K562 (cell line): ENCODE measurements around the gene SFXN3. TPM values are rescaled to one million over a fixed set of nuclear protein-coding genes. Genes with fewer than 3 reads are reported as not detected.

Experiments used
- CHD2 ChIP-seq: IDR thresholded peaks from 2 replicates; pipeline ENCODE4 v1.6.1; 2011; ENCODE audit warnings: low read depth, low read length
- HNRNPK ChIP-seq: fragments of 200-400 bp; formaldehyde crosslinking; IDR thresholded peaks from one replicate; pipeline ENCODE4 v1.6.1; 2018; ENCODE audit warnings: mild to moderate bottlenecking, low read depth, low read length; ENCODE audit not compliant: poor library complexity, severe bottlenecking
- MAFG ChIP-seq: fragments of 450-650 bp; conservative IDR thresholded peaks from 2 replicates; pipeline ENCODE4 v1.6.1; 2016; ENCODE audit warnings: missing genetic modification characterization, missing compliant biosample characterization
- SAFB2 ChIP-seq: fragments of 200-400 bp; formaldehyde crosslinking; IDR thresholded peaks from 2 replicates; pipeline ENCODE4 v1.6.1; 2018; ENCODE audit warnings: borderline replicate concordance, low read length, low read depth, moderate library complexity; ENCODE audit not compliant: severe bottlenecking
- ZNF282 ChIP-seq: sonication (generic); formaldehyde crosslinking; IDR thresholded peaks from 2 replicates; pipeline ENCODE4 v1.8.1; 2023; ENCODE audit warnings: missing genetic modification reagents
- polyA plus RNA-seq, 8 experiments: library from polyadenylated mRNA; depleted of rRNA in 4 of 8; stranded (reverse) in 5 of 8; unstranded in 3 of 8; fragments of >200 nt; fragmentation: Nextera tagmentation in 2 of 8; fragmentation: Illumina TruSeq in 1 of 8; extraction: Ambion mirVana in 2 of 8; extraction: Trizol in 1 of 8; gene quantifications; 2 replicates each; pipeline versions ENCODE4 v1.2.1 to v1.2.3, GENCODE V29; 2011 to 2014; ENCODE audit warnings: inconsistent platforms in 1 of 8, missing spikeins in 1 of 8
- total RNA-seq, 7 experiments: library from RNA; depleted of rRNA in 6 of 7; stranded (reverse); fragments of >200 nt in 6 of 7; fragmentation: Illumina TruSeq in 2 of 7; extraction: Trizol in 2 of 7; gene quantifications; 2 replicates each; pipeline versions ENCODE4 v1.2.1 to v1.2.3, GENCODE V29; 2011 to 2021; ENCODE audit warnings: low replicate concordance in 1 of 7
- TF ChIP-seq, protein P1 (sequence below), 2 experiments: IDR thresholded peaks; 2 replicates each; pipeline ENCODE4 v1.6.1; 2012; ENCODE audit warnings: improper control_type of control experiment in 2 of 2, low read depth in 2 of 2, low read length in 2 of 2, borderline replicate concordance in 1 of 2
- TF ChIP-seq, protein P2 (sequence below): fragments of 250-450 bp; sonication (Bioruptor Pico); IDR thresholded peaks from 2 replicates; pipeline ENCODE4 v1.8.0; 2022; ENCODE audit warnings: moderate library complexity, mild to moderate bottlenecking, inconsistent platforms
- TF ChIP-seq, protein P3 (sequence below): fragments of 450-650 bp; IDR thresholded peaks from 2 replicates; pipeline ENCODE4 v1.6.1; 2016; ENCODE audit warnings: low read depth
- TF ChIP-seq, protein P4 (sequence below): fragments of 250-450 bp; sonication (Bioruptor Pico); IDR thresholded peaks from 2 replicates; pipeline ENCODE4 v1.4.0; 2020; ENCODE audit warnings: mild to moderate bottlenecking, moderate library complexity

SFXN3 gene
- total and polyA plus RNA-seq, 9 of the 15 experiments (the other 6 are each of a cell fraction or from before 2014, with no cell fraction given), result 0.24 to 4.6 (median 0.86) TPM

DNA sequence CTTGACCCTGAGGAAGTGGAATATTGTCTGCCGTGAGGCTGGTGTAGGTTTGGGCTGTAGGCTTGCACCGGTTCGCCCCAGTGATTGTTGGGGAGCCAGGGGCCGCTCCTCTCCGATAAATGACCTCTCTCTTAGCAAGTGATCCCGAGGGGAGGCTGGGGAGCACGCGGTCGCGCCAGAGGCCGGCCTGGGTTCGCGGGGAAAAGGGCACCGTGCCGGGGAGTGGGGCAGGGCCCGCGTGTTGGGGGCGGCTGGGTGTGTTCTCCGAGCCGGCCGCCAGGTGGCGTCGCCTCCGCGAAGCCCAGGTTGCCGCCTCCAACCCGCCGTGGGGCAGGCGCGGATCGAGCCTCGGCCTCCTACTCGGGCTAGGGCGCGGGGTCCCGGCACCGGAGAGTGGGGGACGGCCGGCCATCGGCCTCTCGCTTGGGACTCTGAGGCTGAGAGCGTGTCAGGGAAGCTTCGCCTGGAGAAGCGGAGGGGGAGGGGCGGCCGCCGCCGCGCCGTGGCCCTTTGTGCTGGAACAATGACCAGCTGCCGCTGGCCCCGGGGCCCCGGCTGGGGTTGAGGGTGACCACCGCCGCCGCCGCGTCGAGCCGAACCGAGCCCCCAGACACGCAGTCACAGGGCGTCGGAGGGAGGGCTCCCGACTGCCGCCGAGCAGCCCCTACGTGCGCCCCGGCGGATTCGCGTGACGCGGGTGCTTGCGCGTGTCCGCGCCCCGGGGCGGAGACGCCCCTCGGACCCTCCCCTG is 31.9 kb upstream of the SFXN3 start (continued):
- TF ChIP-seq, protein P1, sequence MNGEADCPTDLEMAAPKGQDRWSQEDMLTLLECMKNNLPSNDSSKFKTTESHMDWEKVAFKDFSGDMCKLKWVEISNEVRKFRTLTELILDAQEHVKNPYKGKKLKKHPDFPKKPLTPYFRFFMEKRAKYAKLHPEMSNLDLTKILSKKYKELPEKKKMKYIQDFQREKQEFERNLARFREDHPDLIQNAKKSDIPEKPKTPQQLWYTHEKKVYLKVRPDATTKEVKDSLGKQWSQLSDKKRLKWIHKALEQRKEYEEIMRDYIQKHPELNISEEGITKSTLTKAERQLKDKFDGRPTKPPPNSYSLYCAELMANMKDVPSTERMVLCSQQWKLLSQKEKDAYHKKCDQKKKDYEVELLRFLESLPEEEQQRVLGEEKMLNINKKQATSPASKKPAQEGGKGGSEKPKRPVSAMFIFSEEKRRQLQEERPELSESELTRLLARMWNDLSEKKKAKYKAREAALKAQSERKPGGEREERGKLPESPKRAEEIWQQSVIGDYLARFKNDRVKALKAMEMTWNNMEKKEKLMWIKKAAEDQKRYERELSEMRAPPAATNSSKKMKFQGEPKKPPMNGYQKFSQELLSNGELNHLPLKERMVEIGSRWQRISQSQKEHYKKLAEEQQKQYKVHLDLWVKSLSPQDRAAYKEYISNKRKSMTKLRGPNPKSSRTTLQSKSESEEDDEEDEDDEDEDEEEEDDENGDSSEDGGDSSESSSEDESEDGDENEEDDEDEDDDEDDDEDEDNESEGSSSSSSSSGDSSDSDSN (IDR thresholded peaks at IDR 0.05; ENCODE audit: borderline replicate concordance in 1 of 2, low read depth in 2 of 2, low read length in 2 of 2), result peak; percentile 34 to 78; a peak in 1 of 4 replicates
- TF ChIP-seq CHD2 (no peak), MAFG (no peak), SAFB2 (no peak), ZNF282 (CRISPR knock-in tag) (no peak), HNRNPK (no peak)
- TF ChIP-seq, protein P2, sequence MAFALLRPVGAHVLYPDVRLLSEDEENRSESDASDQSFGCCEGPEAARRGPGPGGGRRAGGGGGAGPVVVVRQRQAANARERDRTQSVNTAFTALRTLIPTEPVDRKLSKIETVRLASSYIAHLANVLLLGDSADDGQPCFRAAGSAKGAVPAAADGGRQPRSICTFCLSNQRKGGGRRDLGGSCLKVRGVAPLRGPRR (CRISPR knock-in tag), result no peak
- TF ChIP-seq, protein P3, sequence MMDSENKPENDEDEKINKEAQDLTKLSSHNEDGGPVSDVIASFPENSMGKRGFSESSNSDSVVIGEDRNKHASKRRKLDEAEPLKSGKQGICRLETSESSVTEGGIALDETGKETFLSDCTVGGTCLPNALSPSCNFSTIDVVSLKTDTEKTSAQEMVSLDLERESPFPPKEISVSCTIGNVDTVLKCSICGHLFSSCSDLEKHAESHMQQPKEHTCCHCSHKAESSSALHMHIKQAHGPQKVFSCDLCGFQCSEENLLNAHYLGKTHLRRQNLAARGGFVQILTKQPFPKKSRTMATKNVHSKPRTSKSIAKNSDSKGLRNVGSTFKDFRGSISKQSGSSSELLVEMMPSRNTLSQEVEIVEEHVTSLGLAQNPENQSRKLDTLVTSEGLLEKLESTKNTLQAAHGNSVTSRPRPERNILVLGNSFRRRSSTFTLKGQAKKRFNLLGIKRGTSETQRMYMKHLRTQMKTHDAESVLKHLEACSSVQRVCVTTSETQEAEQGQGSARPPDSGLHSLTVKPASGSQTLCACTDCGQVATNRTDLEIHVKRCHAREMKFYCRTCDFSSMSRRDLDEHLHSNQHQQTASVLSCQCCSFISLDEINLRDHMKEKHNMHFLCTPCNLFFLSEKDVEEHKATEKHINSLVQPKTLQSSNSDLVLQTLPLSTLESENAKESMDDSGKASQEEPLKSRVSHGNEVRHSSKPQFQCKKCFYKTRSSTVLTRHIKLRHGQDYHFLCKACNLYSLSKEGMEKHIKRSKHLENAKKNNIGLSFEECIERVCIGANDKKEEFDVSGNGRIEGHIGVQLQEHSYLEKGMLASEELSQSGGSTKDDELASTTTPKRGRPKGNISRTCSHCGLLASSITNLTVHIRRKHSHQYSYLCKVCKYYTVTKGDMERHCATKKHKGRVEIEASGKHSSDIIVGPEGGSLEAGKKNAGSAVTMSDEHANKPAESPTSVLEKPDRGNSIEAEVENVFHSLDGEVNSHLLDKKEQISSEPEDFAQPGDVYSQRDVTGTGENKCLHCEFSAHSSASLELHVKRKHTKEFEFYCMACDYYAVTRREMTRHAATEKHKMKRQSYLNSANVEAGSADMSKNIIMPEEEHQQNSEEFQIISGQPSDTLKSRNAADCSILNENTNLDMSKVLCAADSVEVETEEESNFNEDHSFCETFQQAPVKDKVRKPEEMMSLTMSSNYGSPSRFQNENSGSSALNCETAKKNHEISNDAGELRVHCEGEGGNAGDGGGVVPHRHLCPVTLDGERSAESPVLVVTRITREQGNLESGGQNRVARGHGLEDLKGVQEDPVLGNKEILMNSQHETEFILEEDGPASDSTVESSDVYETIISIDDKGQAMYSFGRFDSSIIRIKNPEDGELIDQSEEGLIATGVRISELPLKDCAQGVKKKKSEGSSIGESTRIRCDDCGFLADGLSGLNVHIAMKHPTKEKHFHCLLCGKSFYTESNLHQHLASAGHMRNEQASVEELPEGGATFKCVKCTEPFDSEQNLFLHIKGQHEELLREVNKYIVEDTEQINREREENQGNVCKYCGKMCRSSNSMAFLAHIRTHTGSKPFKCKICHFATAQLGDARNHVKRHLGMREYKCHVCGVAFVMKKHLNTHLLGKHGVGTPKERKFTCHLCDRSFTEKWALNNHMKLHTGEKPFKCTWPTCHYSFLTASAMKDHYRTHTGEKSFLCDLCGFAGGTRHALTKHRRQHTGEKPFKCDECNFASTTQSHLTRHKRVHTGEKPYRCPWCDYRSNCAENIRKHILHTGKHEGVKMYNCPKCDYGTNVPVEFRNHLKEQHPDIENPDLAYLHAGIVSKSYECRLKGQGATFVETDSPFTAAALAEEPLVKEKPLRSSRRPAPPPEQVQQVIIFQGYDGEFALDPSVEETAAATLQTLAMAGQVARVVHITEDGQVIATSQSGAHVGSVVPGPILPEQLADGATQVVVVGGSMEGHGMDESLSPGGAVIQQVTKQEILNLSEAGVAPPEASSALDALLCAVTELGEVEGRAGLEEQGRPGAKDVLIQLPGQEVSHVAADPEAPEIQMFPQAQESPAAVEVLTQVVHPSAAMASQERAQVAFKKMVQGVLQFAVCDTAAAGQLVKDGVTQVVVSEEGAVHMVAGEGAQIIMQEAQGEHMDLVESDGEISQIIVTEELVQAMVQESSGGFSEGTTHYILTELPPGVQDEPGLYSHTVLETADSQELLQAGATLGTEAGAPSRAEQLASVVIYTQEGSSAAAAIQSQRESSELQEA, result no peak
- TF ChIP-seq, protein P4, sequence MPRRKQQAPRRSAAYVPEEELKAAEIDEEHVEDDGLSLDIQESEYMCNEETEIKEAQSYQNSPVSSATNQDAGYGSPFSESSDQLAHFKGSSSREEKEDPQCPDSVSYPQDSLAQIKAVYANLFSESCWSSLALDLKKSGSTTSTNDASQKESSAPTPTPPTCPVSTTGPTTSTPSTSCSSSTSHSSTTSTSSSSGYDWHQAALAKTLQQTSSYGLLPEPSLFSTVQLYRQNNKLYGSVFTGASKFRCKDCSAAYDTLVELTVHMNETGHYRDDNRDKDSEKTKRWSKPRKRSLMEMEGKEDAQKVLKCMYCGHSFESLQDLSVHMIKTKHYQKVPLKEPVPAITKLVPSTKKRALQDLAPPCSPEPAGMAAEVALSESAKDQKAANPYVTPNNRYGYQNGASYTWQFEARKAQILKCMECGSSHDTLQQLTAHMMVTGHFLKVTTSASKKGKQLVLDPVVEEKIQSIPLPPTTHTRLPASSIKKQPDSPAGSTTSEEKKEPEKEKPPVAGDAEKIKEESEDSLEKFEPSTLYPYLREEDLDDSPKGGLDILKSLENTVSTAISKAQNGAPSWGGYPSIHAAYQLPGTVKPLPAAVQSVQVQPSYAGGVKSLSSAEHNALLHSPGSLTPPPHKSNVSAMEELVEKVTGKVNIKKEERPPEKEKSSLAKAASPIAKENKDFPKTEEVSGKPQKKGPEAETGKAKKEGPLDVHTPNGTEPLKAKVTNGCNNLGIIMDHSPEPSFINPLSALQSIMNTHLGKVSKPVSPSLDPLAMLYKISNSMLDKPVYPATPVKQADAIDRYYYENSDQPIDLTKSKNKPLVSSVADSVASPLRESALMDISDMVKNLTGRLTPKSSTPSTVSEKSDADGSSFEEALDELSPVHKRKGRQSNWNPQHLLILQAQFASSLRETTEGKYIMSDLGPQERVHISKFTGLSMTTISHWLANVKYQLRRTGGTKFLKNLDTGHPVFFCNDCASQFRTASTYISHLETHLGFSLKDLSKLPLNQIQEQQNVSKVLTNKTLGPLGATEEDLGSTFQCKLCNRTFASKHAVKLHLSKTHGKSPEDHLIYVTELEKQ, result no peak
